ENCODE results near the gene GUCA2A. TPM values are rescaled to one million over a fixed set of nuclear protein-coding genes. Genes with fewer than 3 reads are reported as not detected.
"Not testable (repeated sequence)": the region's sequence is repeated elsewhere in the genome, so short reads cannot be mapped to it uniquely, and the experiment has no call there.

The GUCA2A gene, protein sequence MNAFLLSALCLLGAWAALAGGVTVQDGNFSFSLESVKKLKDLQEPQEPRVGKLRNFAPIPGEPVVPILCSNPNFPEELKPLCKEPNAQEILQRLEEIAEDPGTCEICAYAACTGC
- not detected for polyA plus RNA-seq (ENCODE audit: insufficient read length in 4 of 4)

DNA sequence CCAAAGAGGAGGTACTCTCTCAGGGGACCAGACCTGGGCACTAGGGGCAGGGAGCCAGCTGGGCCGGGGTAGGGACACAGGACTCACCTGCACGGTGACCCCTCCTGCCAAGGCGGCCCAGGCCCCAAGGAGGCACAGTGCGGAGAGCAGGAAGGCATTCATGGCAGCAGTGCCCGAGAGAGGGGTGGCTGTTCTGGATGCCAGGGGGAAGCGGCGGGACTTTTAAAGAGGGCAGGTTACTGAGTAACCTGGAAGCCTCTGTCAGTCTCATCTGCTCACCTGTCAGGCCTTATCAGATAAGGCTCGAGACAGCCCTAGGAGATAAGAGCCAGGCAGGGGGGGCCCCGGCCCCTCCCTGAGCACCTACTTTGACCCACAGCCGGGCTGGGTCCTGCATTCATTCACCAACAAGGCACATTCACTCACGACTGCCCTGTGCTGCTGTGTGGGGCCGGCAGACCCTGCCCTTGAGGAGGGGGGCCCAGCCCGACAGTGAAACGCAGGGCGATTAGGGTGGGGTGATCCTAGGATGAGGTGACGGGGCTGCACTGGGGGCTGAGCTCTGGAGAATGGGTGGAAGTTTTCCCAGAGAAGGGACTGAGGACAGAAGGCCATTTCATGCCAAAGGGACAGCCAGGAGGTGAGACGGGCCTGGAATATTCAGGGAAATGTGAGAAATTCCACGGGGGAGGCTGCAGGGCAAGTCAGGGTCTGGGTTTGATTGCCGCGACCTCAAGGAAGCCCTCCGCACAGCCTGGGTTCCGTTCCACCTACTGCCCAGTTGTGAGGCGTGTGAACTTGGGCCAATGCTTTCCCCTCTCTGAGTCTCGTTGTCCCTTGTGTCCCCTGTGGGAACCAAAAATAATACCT, at the start of gene GUCA2A:
TSS of gene GUCA2A (minus strand) at position 195 of the 870 bp plus-strand sequence. CDS start at position 162, 33 bp downstream.
- no peak for DNase-seq (ENCODE audit: low read depth in 4 of 4, low spot score in 2 of 4)

DNA sequence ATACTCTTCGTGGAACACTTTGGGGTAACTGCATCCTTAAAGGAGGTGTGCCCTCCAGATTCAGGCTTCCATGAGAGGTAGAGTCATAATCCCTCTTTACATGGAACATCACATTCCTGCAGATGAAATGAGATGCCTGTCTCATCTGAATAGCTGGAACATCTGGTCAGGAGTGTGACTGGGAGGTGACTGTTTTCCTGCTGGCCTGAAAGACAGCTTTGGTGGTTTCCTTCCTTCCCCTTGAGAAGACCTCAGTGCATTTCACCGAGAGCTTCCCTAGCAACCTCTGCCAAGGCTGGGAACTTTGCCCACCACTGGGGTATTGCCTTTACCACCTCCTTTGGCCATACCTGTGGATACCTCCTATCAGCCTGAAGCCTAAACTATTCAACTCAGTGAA, 46.7 kb upstream of the GUCA2A start:
- no peak for DNase-seq (ENCODE audit: low read depth in 4 of 4, low spot score in 2 of 4)

DNA sequence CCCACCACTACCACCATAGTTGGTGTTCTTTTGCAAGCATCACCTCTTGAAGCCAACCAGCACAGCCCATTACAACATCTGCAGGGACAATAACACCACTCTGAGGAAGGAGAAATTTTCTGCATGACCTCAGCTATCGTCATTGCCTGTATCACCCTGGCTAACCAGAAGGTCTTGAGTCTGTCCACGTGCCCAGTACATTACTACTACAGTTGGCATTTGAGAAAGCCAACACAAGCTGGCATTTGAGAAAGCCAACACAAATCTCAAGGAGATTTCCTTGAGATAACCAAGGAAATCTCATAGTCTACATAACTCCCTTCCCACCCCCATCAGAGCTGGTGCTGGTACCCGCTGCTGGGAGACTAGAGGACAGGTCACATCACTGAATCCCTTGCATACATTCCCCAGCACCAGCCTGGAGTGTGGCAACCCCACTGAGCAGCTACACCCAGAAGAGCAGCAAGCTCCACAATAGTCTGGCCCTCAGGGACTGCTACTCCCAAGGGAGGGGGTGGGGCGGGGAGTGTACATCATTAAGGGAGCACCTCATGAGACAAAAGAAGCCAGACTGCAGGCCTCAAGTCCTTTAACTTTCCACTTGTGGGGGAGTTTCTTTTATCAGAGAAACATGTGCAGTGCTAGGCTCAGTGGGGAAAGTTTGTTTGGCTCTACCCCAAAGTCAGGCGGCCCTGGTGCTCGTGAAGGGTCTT, 46.0 kb upstream of the GUCA2A start:
- no peak for DNase-seq (ENCODE audit: low read depth in 4 of 4, low spot score in 2 of 4)

DNA sequence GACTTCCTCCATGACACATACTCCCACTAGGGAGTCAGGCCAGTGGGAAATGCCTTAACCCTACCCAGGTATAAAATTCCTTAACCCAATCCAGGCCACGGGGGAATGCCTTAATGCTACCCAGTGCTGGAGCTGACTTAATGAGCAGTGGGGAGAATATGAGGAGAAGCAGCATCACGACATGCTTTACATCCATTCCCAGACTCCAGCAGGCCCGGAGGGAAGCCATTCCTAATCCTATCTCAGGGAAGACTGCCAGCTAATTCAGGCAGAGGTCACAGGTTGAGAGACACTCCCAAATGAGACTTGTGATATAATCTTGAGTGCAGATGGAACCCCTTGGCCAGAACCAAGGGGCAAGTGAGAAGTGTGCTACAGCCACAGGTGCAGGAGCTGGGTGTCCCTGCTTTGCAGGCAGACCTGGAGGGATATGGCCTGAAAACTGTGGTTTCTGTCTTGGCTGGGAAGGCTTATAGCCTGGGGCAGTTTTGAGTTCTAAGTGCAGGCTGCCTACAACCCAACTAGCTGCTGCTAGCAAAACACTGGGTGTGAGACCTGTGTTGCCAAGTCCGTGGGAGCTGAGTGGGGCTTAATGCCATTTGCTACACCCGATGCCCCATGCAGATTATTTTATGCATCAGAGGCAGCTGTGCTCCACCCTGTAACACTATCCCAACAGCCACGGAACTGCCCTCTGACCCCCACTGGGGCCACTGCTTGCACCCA, 45.1 kb upstream of the GUCA2A start:
- DNase-seq (ENCODE audit: low read depth in 4 of 4, low spot score in 2 of 4): no peak

DNA sequence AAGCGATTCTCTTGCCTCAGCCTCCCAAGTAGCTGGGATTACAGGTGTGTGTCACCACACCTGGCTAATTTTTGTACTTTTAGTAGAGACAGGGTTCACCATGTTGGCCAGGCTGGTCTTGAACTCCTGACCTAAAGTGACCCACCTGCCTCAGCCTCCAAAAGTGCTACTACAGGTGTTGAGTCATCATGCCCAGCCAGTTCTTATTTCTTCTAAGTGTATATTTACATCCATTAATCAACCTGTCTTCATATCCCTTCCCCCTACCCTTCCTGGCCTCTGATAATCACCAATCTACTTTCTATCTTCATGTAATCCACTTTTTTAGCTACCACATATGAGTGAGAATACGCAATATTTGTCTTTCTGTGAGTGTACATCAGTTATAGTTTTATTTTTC, 42.4 kb upstream of the GUCA2A start:
- DNase-seq (ENCODE audit: low read depth in 4 of 4, low spot score in 2 of 4): not testable (repeated sequence)

DNA sequence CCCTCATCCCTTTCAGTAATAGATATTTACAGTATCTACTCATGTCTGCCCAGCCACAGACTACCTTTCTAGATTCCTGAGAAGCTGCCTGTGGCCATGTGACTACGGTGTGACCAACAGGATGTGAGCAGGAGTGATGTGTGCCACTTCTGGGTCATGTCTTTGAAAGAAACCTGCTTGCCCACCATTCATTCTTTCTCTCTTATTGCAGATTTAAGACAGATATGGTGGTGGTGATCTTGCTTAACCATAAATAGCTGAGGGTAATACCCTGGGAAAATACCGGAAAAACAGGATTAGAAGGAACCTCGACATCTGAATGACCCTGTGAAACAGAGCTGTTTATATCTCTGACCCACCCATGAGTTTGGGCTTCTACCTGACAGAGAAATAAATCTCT, 41.6 kb upstream of the GUCA2A start:
- no peak for DNase-seq (ENCODE audit: low read depth in 4 of 4, low spot score in 2 of 4)

DNA sequence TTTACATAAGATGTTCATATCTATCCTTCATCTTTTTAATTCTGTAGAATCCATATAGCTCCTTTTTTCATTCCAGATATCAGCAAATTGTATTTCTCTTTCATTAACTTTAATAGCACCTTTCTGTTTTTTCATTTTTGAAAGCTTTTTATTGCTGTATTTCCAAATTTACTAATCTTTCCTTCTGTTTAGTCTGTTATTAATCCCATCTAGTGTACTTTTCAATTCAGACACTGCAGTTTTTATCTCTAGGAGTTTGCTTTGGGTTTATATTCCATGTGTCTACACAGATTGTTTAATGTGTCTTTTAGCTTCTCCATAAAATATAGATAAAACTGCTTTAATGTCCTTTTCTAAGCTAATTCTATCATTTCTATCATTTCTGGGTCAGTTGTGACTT, 37.4 kb upstream of the GUCA2A start:
- DNase-seq (ENCODE audit: low read depth in 4 of 4, low spot score in 2 of 4): no peak

DNA sequence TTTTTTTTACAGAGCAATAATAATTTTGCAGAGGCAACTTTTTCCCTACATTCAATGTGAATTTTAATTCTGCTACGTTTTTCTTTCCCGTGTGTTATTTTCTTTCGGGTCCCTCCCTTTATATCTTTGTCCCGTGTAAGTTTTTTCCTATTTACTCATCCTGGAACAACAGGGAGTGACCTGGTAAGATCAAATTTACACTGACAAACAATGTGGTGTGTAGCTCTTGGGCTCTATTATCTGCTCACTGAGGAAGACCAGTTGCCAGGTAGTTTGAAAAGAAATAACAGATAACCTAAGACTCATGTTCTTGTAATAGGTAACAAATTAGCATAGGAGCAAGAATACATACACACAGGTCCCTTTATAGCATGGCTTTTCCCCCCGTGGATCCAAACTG, 33.7 kb upstream of the GUCA2A start:
- no peak for DNase-seq (ENCODE audit: low read depth in 4 of 4, low spot score in 2 of 4)

DNA sequence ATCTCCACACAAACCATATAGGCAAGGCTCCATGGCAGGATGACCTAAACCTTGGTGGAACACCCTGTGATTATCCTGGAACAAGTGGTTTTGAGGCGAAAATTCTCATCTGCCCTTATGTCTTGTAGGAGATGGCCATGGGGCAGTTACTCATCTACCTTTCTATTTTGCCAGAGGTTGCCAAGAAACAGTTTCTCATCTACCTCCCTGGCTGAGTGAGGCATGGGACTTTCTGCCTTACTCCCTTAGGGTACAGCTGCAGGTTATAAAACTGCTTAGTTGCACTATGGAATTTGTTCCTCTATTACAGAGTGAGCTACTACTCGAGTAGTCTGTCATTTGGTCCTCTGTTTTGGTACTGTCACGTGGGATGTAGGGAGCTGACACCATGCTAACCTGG, 31.3 kb upstream of the GUCA2A start:
- no peak for DNase-seq (ENCODE audit: low read depth in 4 of 4, low spot score in 2 of 4)

DNA sequence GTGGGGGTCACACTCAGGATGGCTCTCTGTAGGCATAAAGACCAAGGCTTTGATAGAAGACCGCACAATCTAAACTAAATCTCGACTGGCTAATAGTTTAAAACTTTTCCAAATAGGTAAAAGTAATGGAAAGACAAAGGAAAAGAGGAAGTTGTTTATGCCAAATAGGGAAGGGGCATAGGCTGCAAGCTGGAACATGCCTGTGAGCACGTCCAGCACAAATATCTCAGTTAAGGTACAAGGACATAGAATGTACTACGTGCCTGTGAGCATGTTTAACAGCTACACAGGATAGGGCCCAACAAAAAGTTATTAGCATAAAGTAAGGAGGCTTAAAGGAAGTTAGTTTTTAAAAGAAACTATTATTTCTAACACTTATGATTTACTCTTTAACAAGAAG, 27.6 kb upstream of the GUCA2A start:
- no peak for DNase-seq (ENCODE audit: low read depth in 4 of 4, low spot score in 2 of 4)

DNA sequence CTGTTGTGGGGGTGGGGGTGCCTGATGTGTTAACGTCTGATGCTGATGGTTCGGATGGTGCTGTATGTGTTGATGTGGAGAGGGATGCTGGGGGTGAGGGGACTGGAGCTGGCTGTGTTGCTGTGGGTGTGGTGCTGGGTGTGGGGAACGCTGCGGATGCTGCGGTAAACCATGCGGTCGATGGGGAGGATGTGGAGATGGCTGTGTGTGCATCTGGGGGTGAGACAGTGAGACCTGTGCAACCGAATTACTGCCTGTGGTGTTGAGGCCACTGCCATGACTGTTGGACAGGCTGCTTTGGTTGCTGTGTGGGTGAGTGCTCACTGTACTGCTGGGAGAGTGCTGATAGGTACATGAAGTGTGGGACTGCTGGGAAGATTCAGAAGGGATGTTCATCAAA, 26.8 kb upstream of the GUCA2A start:
- no peak for DNase-seq (ENCODE audit: low read depth in 4 of 4, low spot score in 2 of 4)

DNA sequence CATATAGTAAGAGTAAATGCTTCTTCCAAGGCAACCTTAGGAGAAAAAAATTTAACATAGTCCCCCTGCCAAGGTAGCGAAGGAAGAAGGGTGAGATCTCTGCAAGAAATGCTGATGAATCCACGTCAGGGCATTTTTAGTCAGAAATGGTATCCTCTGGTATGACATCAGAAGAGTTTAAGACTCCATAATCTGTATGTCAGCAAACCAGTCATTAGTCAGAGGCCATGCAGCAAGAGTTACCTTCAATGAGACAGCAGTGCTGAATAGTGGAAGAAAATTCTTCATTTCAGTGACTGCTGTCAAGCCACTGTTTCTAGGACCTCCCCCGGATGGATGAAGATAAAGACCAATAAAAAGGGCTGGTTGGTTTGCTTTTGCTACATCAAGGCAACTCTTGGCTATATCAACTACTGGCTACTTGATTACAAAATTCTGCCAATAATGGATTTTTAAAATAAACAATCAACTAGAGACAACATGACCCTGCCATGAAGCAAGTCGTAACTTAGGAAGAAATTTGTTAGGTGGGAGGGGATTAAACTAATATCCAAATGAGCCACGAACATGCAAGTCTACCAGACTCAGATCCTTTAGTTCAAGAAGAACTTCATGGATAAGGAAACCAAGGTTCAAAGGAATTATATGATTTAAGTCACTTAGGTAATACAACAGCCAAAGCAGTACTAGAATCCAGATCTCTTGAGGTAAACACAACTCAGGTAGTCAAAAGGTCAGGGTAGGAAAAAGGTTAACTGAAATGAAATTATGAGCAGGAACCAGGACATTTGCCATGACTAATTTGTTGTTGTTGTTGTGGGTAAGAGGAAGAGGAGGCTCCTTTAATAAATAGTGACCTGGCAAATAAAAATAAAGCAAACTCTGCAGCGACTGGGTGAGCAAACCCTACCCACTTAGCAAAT, 25.6 kb upstream of the GUCA2A start:
- DNase-seq (ENCODE audit: low read depth in 4 of 4, low spot score in 2 of 4): no peak

DNA sequence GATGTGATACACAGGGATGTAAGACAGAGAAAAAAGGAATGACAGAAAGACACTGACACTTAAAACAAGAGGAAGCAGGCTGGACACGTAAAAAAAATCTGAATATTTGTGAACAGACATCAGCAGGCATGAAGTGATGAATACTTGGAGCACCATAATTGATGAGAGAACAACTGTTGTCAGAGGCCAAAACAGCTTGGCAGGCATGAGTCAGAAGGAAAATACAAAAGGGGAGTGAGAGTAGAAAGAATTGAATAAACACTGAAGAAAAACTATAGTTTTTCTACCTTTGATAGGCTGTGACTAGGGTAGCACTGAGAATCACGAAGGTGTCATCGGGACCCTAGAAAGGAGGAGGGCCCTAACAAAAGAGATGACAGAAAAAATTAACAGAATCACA, 21.6 kb upstream of the GUCA2A start:
- no peak for DNase-seq (ENCODE audit: low read depth in 4 of 4, low spot score in 2 of 4)

DNA sequence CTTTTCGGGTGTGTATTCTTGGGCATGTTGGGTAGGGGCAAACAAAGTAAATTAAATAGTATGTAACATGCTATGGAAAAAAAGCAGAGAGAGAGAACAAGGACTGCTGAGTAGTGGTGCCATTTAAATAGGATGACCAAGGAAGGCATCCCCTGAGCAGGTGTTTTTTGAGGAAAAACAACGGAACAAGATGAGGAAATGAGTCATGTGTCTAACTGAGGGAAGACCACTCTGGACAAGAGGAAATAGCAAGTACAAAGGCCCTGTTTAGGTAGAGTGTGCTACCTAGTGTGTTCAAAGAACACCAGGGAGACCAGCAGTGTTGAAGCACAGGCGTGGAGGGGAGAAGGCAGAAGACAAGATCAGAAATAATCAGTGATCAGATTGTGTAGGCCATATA, 20.1 kb upstream of the GUCA2A start:
- DNase-seq (ENCODE audit: low read depth in 4 of 4, low spot score in 2 of 4): no peak

DNA sequence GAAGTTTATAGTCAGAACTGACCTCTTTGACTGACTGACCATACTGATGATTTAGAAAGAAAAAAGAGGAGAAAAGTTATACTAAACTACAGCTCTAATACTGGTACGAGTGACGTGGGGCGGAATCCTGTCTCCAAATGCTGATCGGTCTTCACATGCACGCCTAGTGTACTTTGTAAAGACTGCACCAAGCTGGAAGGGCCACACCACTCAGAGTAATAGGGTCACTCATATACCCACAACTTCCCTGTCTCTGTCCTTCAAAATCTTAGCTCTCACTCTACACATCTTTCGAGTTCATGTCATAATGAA, 19.4 kb upstream of the GUCA2A start:
- no peak for DNase-seq (ENCODE audit: low read depth in 4 of 4, low spot score in 2 of 4)

DNA sequence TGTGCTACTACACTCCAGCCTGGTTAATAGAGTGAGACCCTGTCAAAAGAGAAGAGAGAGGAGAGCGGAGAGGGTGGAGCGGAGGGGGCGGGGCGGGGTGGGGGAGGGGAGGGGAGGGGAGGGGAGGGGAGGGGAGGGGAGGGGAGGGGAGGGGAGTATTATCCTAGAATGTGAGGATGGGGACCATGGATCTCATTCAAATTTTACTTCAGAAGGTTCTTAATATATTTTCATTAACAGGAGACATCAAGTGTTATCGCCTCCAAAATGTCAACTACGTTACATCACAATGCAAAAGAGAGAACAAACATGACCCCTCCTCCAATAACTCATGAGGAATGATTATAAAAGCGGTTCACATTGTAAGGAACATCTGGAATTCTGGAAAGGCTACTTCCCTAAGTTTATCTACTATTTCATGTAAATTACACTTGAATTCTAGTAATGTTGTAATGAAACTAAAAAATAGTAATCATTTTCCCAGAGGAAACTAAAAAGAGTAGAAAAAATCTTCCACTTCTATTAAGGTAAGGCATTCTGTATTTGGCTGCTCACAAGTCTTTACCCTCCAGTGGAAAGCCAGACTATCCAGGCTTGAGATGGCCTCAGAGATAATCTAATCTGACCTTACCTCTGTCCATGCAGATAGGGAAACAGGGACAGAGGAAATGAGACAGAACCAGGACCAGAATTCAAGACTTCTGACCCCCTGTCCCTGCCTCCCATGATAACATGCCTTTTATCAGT, 18.8 kb upstream of the GUCA2A start:
- no peak for DNase-seq (ENCODE audit: low read depth in 4 of 4, low spot score in 2 of 4)

DNA sequence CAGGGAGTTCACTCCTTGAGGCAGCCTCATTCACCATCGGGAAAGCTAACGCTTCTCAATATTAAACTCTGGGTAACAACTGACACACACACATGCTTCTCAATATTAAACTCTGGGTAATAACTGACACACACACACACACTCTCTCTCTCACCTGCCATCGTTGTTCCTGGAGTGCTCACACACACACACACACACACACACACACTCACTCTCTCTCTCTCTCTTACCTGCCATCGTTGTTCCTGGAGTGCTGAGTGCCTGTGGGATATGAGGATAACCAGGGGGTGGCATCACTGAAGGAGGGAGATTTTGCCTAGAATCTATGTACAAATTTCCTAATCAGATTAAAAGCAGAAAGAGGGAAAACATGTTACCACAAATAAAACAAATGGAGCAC, 17.1 kb upstream of the GUCA2A start:
- no peak for DNase-seq (ENCODE audit: low read depth in 4 of 4, low spot score in 2 of 4)

DNA sequence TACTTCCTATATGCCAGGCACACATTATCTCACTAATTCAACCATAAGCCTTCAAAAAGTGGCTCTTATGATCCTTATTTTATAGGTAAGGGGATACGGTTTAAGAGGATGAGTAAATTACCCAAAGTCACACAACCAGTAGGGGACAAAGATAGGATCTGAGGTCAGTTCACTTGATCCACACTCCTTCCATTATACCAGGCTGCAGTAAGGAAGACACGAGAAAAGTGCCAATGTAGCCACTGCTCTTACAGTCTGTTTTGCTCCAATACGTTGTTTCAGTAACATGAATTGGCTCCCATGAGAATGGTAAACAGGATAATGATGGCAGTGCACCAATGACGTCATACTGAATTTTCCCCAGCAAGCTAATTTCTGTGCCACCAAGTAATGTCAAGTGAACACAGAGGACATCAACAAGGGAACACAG, 15.4 kb upstream of the GUCA2A start:
- no peak for DNase-seq (ENCODE audit: low read depth in 4 of 4, low spot score in 2 of 4)

DNA sequence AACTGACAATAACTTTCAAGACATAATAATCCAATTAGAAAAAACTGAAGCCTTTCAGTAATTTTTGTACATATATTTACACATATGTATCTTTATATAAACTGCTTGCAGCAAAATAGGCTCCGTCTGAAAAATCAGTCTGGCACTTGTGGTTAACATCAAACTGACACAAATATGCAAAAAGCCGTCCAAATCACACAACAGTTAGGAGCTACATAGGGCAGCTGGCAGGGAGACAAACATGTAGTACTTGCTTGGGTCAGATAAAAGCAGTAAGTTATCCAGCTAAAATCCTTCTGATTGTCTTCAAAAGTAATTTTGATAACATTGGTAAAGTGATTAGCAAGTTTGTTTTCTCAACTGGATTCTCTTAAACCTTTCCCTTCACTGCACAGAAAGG, 14.7 kb upstream of the GUCA2A start:
- DNase-seq (ENCODE audit: low read depth in 4 of 4, low spot score in 2 of 4): no peak

DNA sequence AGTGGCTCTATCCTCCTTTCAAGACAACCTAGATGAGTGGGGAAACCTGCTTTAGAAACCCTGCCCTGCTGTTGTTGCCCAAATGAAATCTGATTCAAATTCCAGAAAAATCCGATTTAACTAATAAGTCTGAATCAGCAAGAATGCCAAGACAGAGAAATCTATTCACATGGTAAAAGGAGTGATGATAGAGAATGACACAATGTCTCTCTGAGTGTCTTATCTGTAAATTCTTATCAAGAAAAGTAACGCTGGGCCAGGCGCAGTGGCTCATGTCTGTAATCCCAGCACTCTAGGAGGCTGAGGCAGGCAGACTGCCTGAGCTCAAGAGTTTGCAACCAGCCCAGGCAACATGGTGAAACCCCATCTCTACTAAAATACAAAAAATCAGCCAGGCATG, 13.7 kb upstream of the GUCA2A start:
- DNase-seq (ENCODE audit: low read depth in 4 of 4, low spot score in 2 of 4): no peak

Data from left renal cortex interstitium (tissue), 4 donors.